ENCODE measurements around the gene SPANXN4.

The SPANXN4 gene

GRCh38 chrX:142994988-142995387 is 30.7 kb upstream of the SPANXN4 start:
- Histone ChIP-seq H3K4me2 (ENCODE audit: low read length) (no peak overlapping the region), H3K4me3 (ENCODE audit: low read depth, low read length) (no peak overlapping the region), H3K4me1 (no peaks in the 10 kb centered on the region), H3K79me2 (no peaks in the 10 kb centered on the region), H3K27ac (no peak overlapping the region), H3K9ac (no peak overlapping the region), H3K9me3 (ENCODE audit: control insufficient read depth, low read length) (no peaks in the 10 kb centered on the region), H3K27me3 (ENCODE audit: control insufficient read depth, insufficient read depth, low read length) (no peaks in the 10 kb centered on the region), H2AFZ (no peak overlapping the region), H3K36me3 (ENCODE audit: control insufficient read depth, insufficient read depth, low read length) (no peaks in the 10 kb centered on the region)
- TF ChIP-seq CTCF (IDR thresholded peaks at IDR 0.05), result no peak

GRCh38 chrX:142998447-142999198 is 27.1 kb upstream of the SPANXN4 start:
- Histone ChIP-seq H3K9me3 (ENCODE audit: control insufficient read depth, low read length) (no peaks in the 10 kb centered on the region), H2AFZ (no peak overlapping the region)
- TF ChIP-seq CTCF (IDR thresholded peaks at IDR 0.05), result no peak

GRCh38 chrX:142999199-142999701 is 26.5 kb upstream of the SPANXN4 start:
- Histone ChIP-seq H3K4me2 (ENCODE audit: low read length) (no peak overlapping the region), H3K4me3 (ENCODE audit: low read depth, low read length) (no peak overlapping the region), H3K36me3 (ENCODE audit: control insufficient read depth, insufficient read depth, low read length) (no peaks in the 10 kb centered on the region), H3K27ac (no peak overlapping the region), H3K9me3 (ENCODE audit: control insufficient read depth, low read length) (no peaks in the 10 kb centered on the region), H3K79me2 (no peaks in the 10 kb centered on the region), H3K9ac (no peak overlapping the region), H2AFZ (no peak overlapping the region), H3K4me1 (no peaks in the 10 kb centered on the region), H3K27me3 (ENCODE audit: control insufficient read depth, insufficient read depth, low read length) (no peaks in the 10 kb centered on the region)
- no peak for TF ChIP-seq CTCF (IDR thresholded peaks at IDR 0.05)

More at GRCh38 chrX:142998447-142999198, 27.1 kb upstream of the SPANXN4 start:
- Histone ChIP-seq H3K36me3 (ENCODE audit: control insufficient read depth, insufficient read depth, low read length) (no peaks in the 10 kb centered on the region), H3K27ac (no peak overlapping the region), H3K4me2 (ENCODE audit: low read length) (no peak overlapping the region), H3K4me3 (ENCODE audit: low read depth, low read length) (no peak overlapping the region), H3K27me3 (ENCODE audit: control insufficient read depth, insufficient read depth, low read length) (no peaks in the 10 kb centered on the region), H3K9ac (no peak overlapping the region), H3K4me1 (no peaks in the 10 kb centered on the region), H3K79me2 (no peaks in the 10 kb centered on the region)

- Histone ChIP-seq H3K4me3 (ENCODE audit: low read depth, low read length) (no peak overlapping the region), H3K4me2 (ENCODE audit: low read length) (no peak overlapping the region), H3K27me3 (ENCODE audit: control insufficient read depth, insufficient read depth, low read length) (no peaks in the 10 kb centered on the region), H3K36me3 (ENCODE audit: control insufficient read depth, insufficient read depth, low read length) (no peaks in the 10 kb centered on the region), H3K9me3 (ENCODE audit: control insufficient read depth, low read length) (no peaks in the 10 kb centered on the region), H3K9ac (no peak overlapping the region), H3K79me2 (no peaks in the 10 kb centered on the region), H2AFZ (no peak overlapping the region), H3K27ac (no peak overlapping the region), H3K4me1 (no peaks in the 10 kb centered on the region)
- TF ChIP-seq CTCF (IDR thresholded peaks at IDR 0.05), result no peak
Measured at GRCh38 chrX:143002206-143002605, 23.5 kb upstream of the SPANXN4 start.

GRCh38 chrX:143017272-143017671 is 8.5 kb upstream of the SPANXN4 start:
- H3K4me1 ChIP-seq, result no peaks in the 10 kb centered on the region
- H3K36me3 ChIP-seq (ENCODE audit: control insufficient read depth, insufficient read depth, low read length), result no peaks in the 10 kb centered on the region
- no peaks in the 10 kb centered on the region for H3K9me3 ChIP-seq (ENCODE audit: control insufficient read depth, low read length)
- H3K9ac ChIP-seq, result no peak overlapping the region
- no peaks in the 10 kb centered on the region for H3K27me3 ChIP-seq (ENCODE audit: control insufficient read depth, insufficient read depth, low read length)
- no peaks in the 10 kb centered on the region for H3K79me2 ChIP-seq
- no peak for TF ChIP-seq CTCF (IDR thresholded peaks at IDR 0.05)
- no peak overlapping the region for H3K27ac ChIP-seq
- no peak overlapping the region for H2AFZ ChIP-seq
- H3K4me3 ChIP-seq (ENCODE audit: low read depth, low read length), result no peak overlapping the region
- H3K4me2 ChIP-seq (ENCODE audit: low read length), result no peak overlapping the region
